CD4-positive, alpha-beta memory T cell (primary cell): ENCODE data around the gene ACACA. TPM values are rescaled to one million over a fixed set of nuclear protein-coding genes. Genes with fewer than 3 reads are reported as not detected.
"Not testable (repeated sequence)": the region's sequence is repeated elsewhere in the genome, so short reads cannot be mapped to it uniquely, and the experiment has no call there.

ENCODE experiments used
- CTCF ChIA-PET: fragments of 350-600 bp; sonication (Branson Sonifier 250); formaldehyde crosslinking; loops from one replicate; lab custom pipeline; 2021; ENCODE audit warnings: inconsistent platforms; ENCODE audit not compliant: partially characterized antibody; lab: Charles Lee
- POLR2A ChIA-PET: fragments of 350-600 bp; sonication (Branson Sonifier 250); formaldehyde crosslinking; loops from one replicate; lab custom pipeline; 2021; ENCODE audit not compliant: partially characterized antibody; lab: Charles Lee
- DNase-seq, 5 donors: peaks; one replicate each; pipeline versions ENCODE4 v3.0.0 to v3.0.0-alpha.2; 2020 to 2022; ENCODE audit warnings: mixed read lengths in 1 of 5
- H3K27ac ChIP-seq: one replicate; pipeline ENCODE4 v1.7.0; 2013; ENCODE audit warnings: low read depth, low read length
- H3K27me3 ChIP-seq: 2 replicates; pipeline ENCODE4 v1.7.0; 2013; ENCODE audit warnings: mild to moderate bottlenecking, low read length, moderate library complexity; ENCODE audit not compliant: insufficient read depth
- H3K36me3 ChIP-seq: 2 replicates; pipeline ENCODE4 v1.7.0; 2013; ENCODE audit warnings: mild to moderate bottlenecking, low read length, moderate library complexity; ENCODE audit not compliant: insufficient read depth
- H3K4me1 ChIP-seq: 2 replicates; pipeline ENCODE4 v1.7.0; 2013; ENCODE audit warnings: mild to moderate bottlenecking, low read length, moderate library complexity; ENCODE audit not compliant: insufficient read depth
- H3K4me3 ChIP-seq, 2 donors: one replicate each; pipeline ENCODE4 v1.7.0; 2013; ENCODE audit warnings: low read length in 2 of 2, mild to moderate bottlenecking in 1 of 2
- H3K9me3 ChIP-seq, 2 donors: one replicate each; pipeline ENCODE4 v1.7.0; 2013; ENCODE audit warnings: low read length in 2 of 2, control low read depth in 1 of 2; ENCODE audit not compliant: control insufficient read depth in 1 of 2
- H3K27ac Mint-ChIP-seq, 7 donors: one replicate each; pipeline ENCODE4 v1.8.0; 2020 to 2021; ENCODE audit warnings: mixed read lengths in 7 of 7, mild to moderate bottlenecking in 6 of 7, inconsistent platforms in 3 of 7, moderate library complexity in 3 of 7
- H3K27me3 Mint-ChIP-seq, 2 donors: one replicate each; pipeline ENCODE4 v1.8.0; 2020 to 2021; ENCODE audit warnings: mixed read lengths in 2 of 2
- H3K36me3 Mint-ChIP-seq, 2 donors: one replicate each; pipeline ENCODE4 v1.8.0; 2020 to 2021; ENCODE audit warnings: mixed read lengths in 2 of 2, inconsistent platforms in 1 of 2, mild to moderate bottlenecking in 1 of 2
- H3K4me1 Mint-ChIP-seq, 4 donors: one replicate each; pipeline ENCODE4 v1.8.0; 2020 to 2021; ENCODE audit warnings: mixed read lengths in 4 of 4, mild to moderate bottlenecking in 1 of 4
- H3K4me3 Mint-ChIP-seq, 8 donors: one replicate each; pipeline ENCODE4 v1.8.0; 2020 to 2021; ENCODE audit warnings: mixed read lengths in 8 of 8, mild to moderate bottlenecking in 7 of 8, moderate library complexity in 6 of 8, inconsistent platforms in 3 of 8
- H3K9me3 Mint-ChIP-seq, 8 donors: one replicate each; pipeline ENCODE4 v1.8.0; 2020 to 2021; ENCODE audit warnings: mixed read lengths in 8 of 8, mild to moderate bottlenecking in 5 of 8, inconsistent platforms in 3 of 8, moderate library complexity in 1 of 8
- intact Hi-C: fragments of 100-400 bp; cut with micrococcal nuclease; formaldehyde crosslinking; loops from one replicate; pipeline ENCODE4 v1.15.1; 2023
- polyA plus RNA-seq, 2 donors: library from polyadenylated mRNA; unstranded; fragments of 300-500 nt; fragmentation: Illumina TruSeq; gene quantifications; one replicate each; pipeline ENCODE4 v1.2.3, GENCODE V29; 2021
- total RNA-seq, 2 experiments: library from RNA; stranded (reverse); gene quantifications; one replicate each; pipeline ENCODE4 v1.2.3, GENCODE V29; 2021

The ACACA gene
- total and polyA plus RNA-seq, 4 experiments from 2014 or later, result 4.8 to 15.2 (median 10.1) TPM

- no peak overlapping the region for H3K4me3 ChIP-seq
- H3K9me3 ChIP-seq, result no peaks in the 10 kb centered on the region
- peak overlapping the region in 3 of 8 donors; percentile 4 to 17 (median 17) for H3K4me3 Mint-ChIP-seq
- POLR2A ChIA-PET, result no interaction called here
- H3K9me3 Mint-ChIP-seq, result no peaks in the 10 kb centered on the region
- H3K4me1 Mint-ChIP-seq, result peaks cover 13 to 22% (median 17%) of the 10 kb centered on the region in 4 donors
- H3K27me3 ChIP-seq, result no peaks in the 10 kb centered on the region
- H3K27ac Mint-ChIP-seq, result peak overlapping the region in 1 of 7 donors; percentile 80
- H3K27me3 Mint-ChIP-seq, result no peaks in the 10 kb centered on the region
- CTCF ChIA-PET, result interaction anchor here (1.1 to 2.9 kb wide), 2 partner anchors 13 to 758 kb away, joined by 3 to 18 read pairs; no protein-coding TSS in a partner anchor
- H3K27ac ChIP-seq, result no peak overlapping the region
- no peaks in the 10 kb centered on the region for H3K36me3 ChIP-seq
- DNase-seq, result no peak
- H3K36me3 Mint-ChIP-seq, result peaks cover 0 to 3% of the 10 kb centered on the region in 2 donors
- peaks cover 17% of the 10 kb centered on the region for H3K4me1 ChIP-seq
- intact Hi-C loops, result no loop called here
These were observed 46.0 kb downstream of the ACACA start for GRCh38 chr17:37360632-37361031.

- Histone ChIP-seq H3K9me3 (no peaks in the 10 kb centered on the region), H3K27ac (peak overlapping the region; percentile 53), H3K4me3 (peak overlapping the region in 1 of 2 donors; percentile 94), H3K36me3 (no peaks in the 10 kb centered on the region), H3K4me1 (peaks cover 17% of the 10 kb centered on the region), H3K27me3 (no peaks in the 10 kb centered on the region)
- peak overlapping the region; percentile 76 to 86 (median 82) for H3K4me3 Mint-ChIP-seq
- POLR2A ChIA-PET, result interaction anchor here (0.9 to 1.6 kb wide), 4 partner anchors 8 to 48 kb away, joined by 3 to 6 read pairs (median 4); partner anchors contain the start of genes ACACA and TADA2A
- peak overlapping the region; percentile 24 to 92 (median 75) for H3K27ac Mint-ChIP-seq
- peaks cover 0 to 3% of the 10 kb centered on the region in 2 donors for H3K36me3 Mint-ChIP-seq
- CTCF ChIA-PET, result interaction anchor here (0.6 kb wide), 1 partner anchor 1318 kb away, joined by 3 read pairs; no protein-coding TSS in a partner anchor
- no peak for DNase-seq
- intact Hi-C loops, result loop anchor here (2.0 to 10.0 kb wide), 2 partner anchors 131 to 245 kb away; partner anchors contain the start of gene SYNRG
- H3K9me3 Mint-ChIP-seq, result no peaks in the 10 kb centered on the region
- peaks cover 13 to 22% (median 17%) of the 10 kb centered on the region in 4 donors for H3K4me1 Mint-ChIP-seq
- no peaks in the 10 kb centered on the region for H3K27me3 Mint-ChIP-seq
These were observed 46.9 kb downstream of the ACACA start for GRCh38 chr17:37359682-37360188.

GRCh38 chr17:37358830-37359681, 47.6 kb downstream of the ACACA start:
- Mint-ChIP-seq H3K9me3 (no peaks in the 10 kb centered on the region), H3K36me3 (peaks cover 0 to 3% of the 10 kb centered on the region in 2 donors), H3K4me3 (peak overlapping the region; percentile 87 to 93 (median 92)), H3K27ac (peak overlapping the region in 6 of 7 donors; percentile 57 to 94 (median 93)), H3K4me1 (peaks cover 13 to 22% (median 17%) of the 10 kb centered on the region in 4 donors), H3K27me3 (no peaks in the 10 kb centered on the region)
- Histone ChIP-seq H3K36me3 (no peaks in the 10 kb centered on the region), H3K27ac (peak overlapping the region; percentile 53), H3K4me1 (peaks cover 17% of the 10 kb centered on the region), H3K27me3 (no peaks in the 10 kb centered on the region), H3K9me3 (no peaks in the 10 kb centered on the region), H3K4me3 (peak overlapping the region; percentile 84 to 94)
- CTCF ChIA-PET, result interaction anchor here (0.6 to 1.2 kb wide), 2 partner anchors 756 to 1319 kb away, joined by 3 read pairs; no protein-coding TSS in a partner anchor
- POLR2A ChIA-PET, result interaction anchor here (0.6 to 1.6 kb wide), 6 partner anchors 9 to 410 kb away, joined by 3 to 6 read pairs (median 4); partner anchors contain the start of genes AATF, ACACA and TADA2A
- intact Hi-C loops, result loop anchor here (2.0 to 10.0 kb wide), 2 partner anchors 132 to 246 kb away; partner anchors contain the start of gene SYNRG
- peak; percentile 86 to 94 (median 89) for DNase-seq

- Histone ChIP-seq H3K27me3 (no peaks in the 10 kb centered on the region), H3K36me3 (no peaks in the 10 kb centered on the region), H3K9me3 (no peaks in the 10 kb centered on the region), H3K27ac (peak overlapping the region; percentile 53), H3K4me1 (peaks cover 17% of the 10 kb centered on the region), H3K4me3 (peak overlapping the region; percentile 84 to 94)
- Mint-ChIP-seq H3K9me3 (no peaks in the 10 kb centered on the region), H3K27ac (peak overlapping the region; percentile 57 to 94 (median 92)), H3K4me3 (peak overlapping the region; percentile 87 to 93 (median 92)), H3K4me1 (peaks cover 13 to 22% (median 17%) of the 10 kb centered on the region in 4 donors), H3K27me3 (no peaks in the 10 kb centered on the region), H3K36me3 (peaks cover 0 to 3% of the 10 kb centered on the region in 2 donors)
- intact Hi-C loops, result loop anchor here (2.0 to 10.0 kb wide), 2 partner anchors 133 to 247 kb away; partner anchors contain the start of gene SYNRG
- POLR2A ChIA-PET, result interaction anchor here (0.6 to 1.6 kb wide), 4 partner anchors 15 to 410 kb away, joined by 3 to 6 read pairs (median 4); partner anchors contain the start of genes AATF, ACACA and TADA2A
- CTCF ChIA-PET, result interaction anchor here (1.2 kb wide), 1 partner anchor 755 kb away, joined by 3 read pairs; no protein-coding TSS in a partner anchor
- peak in 4 of 5 donors; percentile 1 to 50 (median 18) for DNase-seq
These were observed 48.4 kb downstream of the ACACA start for GRCh38 chr17:37358098-37358829.

- H3K4me3 Mint-ChIP-seq, result peak overlapping the region in 5 of 8 donors; percentile 41 to 92 (median 91)
- H3K36me3 ChIP-seq, POLR2A ChIA-PET, H3K27ac ChIP-seq, CTCF ChIA-PET, H3K9me3 ChIP-seq, H3K27me3 ChIP-seq, H3K36me3 Mint-ChIP-seq, DNase-seq, H3K27me3 Mint-ChIP-seq, H3K4me3 ChIP-seq, H3K9me3 Mint-ChIP-seq: not testable (repeated sequence)
- intact Hi-C loops, result loop anchor here (10.0 kb wide), 1 partner anchor 248 kb away; the partner anchor contains the start of gene SYNRG
- H3K4me1 Mint-ChIP-seq, result peaks cover 13 to 22% (median 17%) of the 10 kb centered on the region in 4 donors
- H3K4me1 ChIP-seq, result peaks cover 17% of the 10 kb centered on the region
- peak overlapping the region in 2 of 7 donors; percentile 12 to 57 for H3K27ac Mint-ChIP-seq
These were observed 49.7 kb downstream of the ACACA start for GRCh38 chr17:37356796-37357569.

- H3K4me3 ChIP-seq, H3K4me3 Mint-ChIP-seq, H3K4me1 ChIP-seq, H3K9me3 Mint-ChIP-seq, POLR2A ChIA-PET, H3K9me3 ChIP-seq, intact Hi-C loops, DNase-seq, H3K27ac ChIP-seq, H3K27me3 ChIP-seq, H3K4me1 Mint-ChIP-seq, H3K36me3 ChIP-seq, H3K27ac Mint-ChIP-seq, H3K27me3 Mint-ChIP-seq: not testable (repeated sequence)
- CTCF ChIA-PET, result interaction anchor here (0.7 to 1.2 kb wide), 2 partner anchors 20 kb away, joined by 3 to 4 read pairs; no protein-coding TSS in a partner anchor
- H3K36me3 Mint-ChIP-seq, result peaks cover 5 to 11% of the 10 kb centered on the region in 2 donors
These were observed 59.7 kb downstream of the ACACA start for GRCh38 chr17:37346863-37347402.
